ENCODE data around the gene COL16A1.

Gene COL16A1

GRCh38 chr1:31745946-31746670 lies 42.3 kb upstream of the COL16A1 start:
- Histone ChIP-seq H3K9me2 (replicated peaks; ENCODE audit: control insufficient read depth, low read length) (no peaks in the 10 kb centered on the region), H3F3A (ENCODE audit: control insufficient read depth, insufficient read depth) (peaks cover 3% of the 10 kb centered on the region), H3K4me3 (ENCODE audit: low read length) (no peak overlapping the region), H3K27ac (ENCODE audit: low read depth, low read length) (no peak overlapping the region), H3K79me2 (ENCODE audit: control insufficient read depth, low read length) (no peaks in the 10 kb centered on the region), H4K20me1 (ENCODE audit: control insufficient read depth, insufficient read depth, low read depth, low read length) (peaks cover 12% of the 10 kb centered on the region; the same call in 1 of the 2 replicates), H3K36me3 (ENCODE audit: control insufficient read depth, low read length) (no peaks in the 10 kb centered on the region), H3K4me1 (ENCODE audit: control insufficient read depth, low read length) (peaks cover 32% of the 10 kb centered on the region), H3K9me3 (ENCODE audit: control insufficient read depth, insufficient read depth, low read length) (no peaks in the 10 kb centered on the region), H3K4me2 (ENCODE audit: low read length) (no peak overlapping the region), H3K27me3 (ENCODE audit: control insufficient read depth, low read length) (peaks cover 29% of the 10 kb centered on the region)
- TF ChIP-seq CTCF (IDR thresholded peaks at IDR 0.05; ENCODE audit: low read depth, low read length, poor library complexity, severe bottlenecking): peak; percentile 3
- TF ChIP-seq EZH2phosphoT487 (IDR thresholded peaks at IDR 0.05; ENCODE audit: borderline replicate concordance, low read length): no peak

- Histone ChIP-seq H3K9me2 (replicated peaks; ENCODE audit: control insufficient read depth, low read length) (no peaks in the 10 kb centered on the region), H3K79me2 (ENCODE audit: control insufficient read depth, low read length) (no peaks in the 10 kb centered on the region), H3K36me3 (ENCODE audit: control insufficient read depth, low read length) (no peaks in the 10 kb centered on the region), H3K4me3 (ENCODE audit: low read length) (peak overlapping the region; percentile 36), H3F3A (ENCODE audit: control insufficient read depth, insufficient read depth) (peaks cover 3% of the 10 kb centered on the region), H3K9me3 (ENCODE audit: control insufficient read depth, insufficient read depth, low read length) (no peaks in the 10 kb centered on the region), H3K27ac (ENCODE audit: low read depth, low read length) (peak overlapping the region; percentile 25; the same call in 1 of the 2 replicates), H3K4me1 (ENCODE audit: control insufficient read depth, low read length) (peaks cover 24% of the 10 kb centered on the region), H4K20me1 (ENCODE audit: control insufficient read depth, insufficient read depth, low read depth, low read length) (peaks cover 10% of the 10 kb centered on the region; the same call in 1 of the 2 replicates), H3K4me2 (ENCODE audit: low read length) (peak overlapping the region; percentile 61), H3K27me3 (ENCODE audit: control insufficient read depth, low read length) (peaks cover 22% of the 10 kb centered on the region)
- no peak for TF ChIP-seq EZH2phosphoT487 (IDR thresholded peaks at IDR 0.05; ENCODE audit: borderline replicate concordance, low read length)
- TF ChIP-seq CTCF (IDR thresholded peaks at IDR 0.05; ENCODE audit: low read depth, low read length, poor library complexity, severe bottlenecking): peak; percentile 74
Observed at GRCh38 chr1:31745096-31745945, 41.5 kb upstream of the COL16A1 start.

- Histone ChIP-seq H3K4me3 (ENCODE audit: low read length) (peak overlapping the region; percentile 36), H3F3A (ENCODE audit: control insufficient read depth, insufficient read depth) (peaks cover 3% of the 10 kb centered on the region), H3K36me3 (ENCODE audit: control insufficient read depth, low read length) (no peaks in the 10 kb centered on the region), H3K4me1 (ENCODE audit: control insufficient read depth, low read length) (peaks cover 30% of the 10 kb centered on the region), H3K9me2 (replicated peaks; ENCODE audit: control insufficient read depth, low read length) (no peaks in the 10 kb centered on the region), H3K9me3 (ENCODE audit: control insufficient read depth, insufficient read depth, low read length) (no peaks in the 10 kb centered on the region), H3K79me2 (ENCODE audit: control insufficient read depth, low read length) (no peaks in the 10 kb centered on the region), H3K27me3 (ENCODE audit: control insufficient read depth, low read length) (peaks cover 12% of the 10 kb centered on the region), H3K4me2 (ENCODE audit: low read length) (peak overlapping the region; percentile 61), H3K27ac (ENCODE audit: low read depth, low read length) (peak overlapping the region; percentile 25; the same call in 1 of the 2 replicates), H4K20me1 (ENCODE audit: control insufficient read depth, insufficient read depth, low read depth, low read length) (peaks cover 4% of the 10 kb centered on the region; the same call in 1 of the 2 replicates)
- no peak for TF ChIP-seq CTCF (IDR thresholded peaks at IDR 0.05; ENCODE audit: low read depth, low read length, poor library complexity, severe bottlenecking)
- no peak for TF ChIP-seq EZH2phosphoT487 (IDR thresholded peaks at IDR 0.05; ENCODE audit: borderline replicate concordance, low read length)
Observed at GRCh38 chr1:31744165-31744888, 40.5 kb upstream of the COL16A1 start.

Data from DOHH2 (cell line).